GM19438 (cell line): Measurements from ENCODE around the gene KLKB1.
"Not testable (repeated sequence)": the region's sequence is repeated elsewhere in the genome, so short reads cannot be mapped to it uniquely, and the experiment has no call there.

Source experiments
- ATAC-seq: cut with Tn5 transposase; IDR thresholded peaks from one replicate; pipeline ENCODE4 v1.9.1; 2021; ENCODE audit warnings: low read depth; ENCODE audit not compliant: unreplicated experiment

Gene KLKB1

DNA sequence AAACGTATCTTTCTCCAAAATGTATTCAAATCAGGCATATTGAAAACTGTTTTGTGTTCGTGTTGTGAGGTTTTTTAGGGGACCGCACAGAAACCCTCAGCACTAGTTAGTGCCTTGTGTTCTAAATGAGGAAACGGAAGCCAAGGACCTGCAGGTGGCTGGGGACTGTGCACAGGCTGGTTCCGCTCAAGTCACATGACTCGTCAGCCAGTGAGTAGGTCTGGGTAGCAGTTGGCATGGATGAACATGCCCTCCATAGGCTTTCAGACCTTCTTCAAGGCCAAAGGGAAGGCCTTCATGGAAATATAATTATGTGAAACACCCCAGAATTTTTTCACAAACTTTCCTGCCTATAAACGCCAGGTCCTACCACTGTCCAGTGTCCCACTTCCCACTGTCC lies 37.4 kb downstream of the KLKB1 start:
- ATAC-seq, result no peak

GRCh38 chr4:186265250-186265649 lies 37.9 kb downstream of the KLKB1 start:
- not testable (repeated sequence) for ATAC-seq

GRCh38 chr4:186265683-186266652 lies 38.7 kb downstream of the KLKB1 start, which contains the start of gene F11:
Gene F11 (plus strand): TSS chr4:186266189. CDS start chr4:186267137, 948 bp downstream.
- no peak for ATAC-seq

DNA sequence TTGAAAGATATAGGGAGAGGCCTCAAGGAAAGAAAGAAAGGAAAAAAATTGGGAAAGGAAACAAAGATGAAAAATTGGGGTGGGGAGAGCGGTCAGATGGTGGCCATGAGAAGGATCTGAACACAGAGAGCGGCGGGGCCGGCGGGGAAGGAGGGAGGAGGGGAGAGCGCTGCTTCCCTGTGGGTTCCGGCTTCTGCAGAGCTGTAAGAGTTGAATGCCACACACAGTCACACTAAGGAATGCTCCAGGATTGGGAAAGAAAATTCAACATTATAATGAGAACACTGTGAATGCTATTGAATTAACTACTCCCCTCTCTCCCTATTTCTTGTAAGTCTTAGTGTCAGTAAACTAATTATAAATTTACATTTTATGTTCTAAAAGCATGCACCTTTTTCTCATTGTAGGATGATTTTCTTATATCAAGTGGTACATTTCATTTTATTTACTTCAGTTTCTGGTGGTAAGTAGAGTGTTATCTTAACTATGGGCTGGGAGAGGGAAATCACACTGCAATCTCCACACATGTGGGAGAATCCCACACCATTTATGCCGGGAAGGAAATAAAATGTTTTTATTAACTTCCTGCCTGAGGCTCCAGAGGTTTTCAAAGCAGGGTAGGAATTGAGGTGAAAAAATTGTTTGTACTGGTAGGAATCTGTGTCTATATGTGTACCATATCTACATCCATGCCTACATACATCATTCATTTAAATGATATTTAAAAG lies 39.6 kb downstream of the KLKB1 start:
- ATAC-seq, result no peak

DNA sequence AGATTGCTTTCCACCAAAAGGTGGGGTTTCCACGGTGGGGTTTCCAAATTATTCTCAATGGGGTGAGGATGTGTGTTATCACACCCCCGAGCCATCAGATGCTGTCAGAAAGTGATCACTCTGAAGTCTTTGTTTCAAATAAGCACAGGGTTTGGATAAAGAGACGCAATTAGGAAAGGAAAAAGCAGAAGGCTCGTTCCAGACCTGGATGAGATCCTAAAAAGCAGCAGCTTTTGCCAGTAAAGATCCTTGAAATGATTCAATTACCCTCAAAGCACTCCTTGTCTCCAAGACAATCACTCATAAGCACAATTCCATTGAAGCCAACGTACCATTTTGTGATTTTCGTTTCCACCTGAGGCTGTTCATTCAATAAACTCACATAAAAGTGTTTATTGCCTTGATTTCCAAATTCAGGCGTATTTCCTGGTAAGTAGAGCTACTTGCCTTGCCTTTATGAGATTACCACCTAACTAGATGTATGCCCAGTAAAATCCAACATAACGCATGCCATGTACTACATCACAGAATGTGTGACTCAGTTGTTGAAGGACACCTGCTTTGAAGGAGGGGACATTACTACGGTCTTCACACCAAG lies 43.9 kb downstream of the KLKB1 start:
- no peak for ATAC-seq

GRCh38 chr4:186272699-186273391 lies 45.5 kb downstream of the KLKB1 start:
- no peak for ATAC-seq

- not testable (repeated sequence) for ATAC-seq
These were observed 46.1 kb downstream of the KLKB1 start for GRCh38 chr4:186273392-186273789.

DNA sequence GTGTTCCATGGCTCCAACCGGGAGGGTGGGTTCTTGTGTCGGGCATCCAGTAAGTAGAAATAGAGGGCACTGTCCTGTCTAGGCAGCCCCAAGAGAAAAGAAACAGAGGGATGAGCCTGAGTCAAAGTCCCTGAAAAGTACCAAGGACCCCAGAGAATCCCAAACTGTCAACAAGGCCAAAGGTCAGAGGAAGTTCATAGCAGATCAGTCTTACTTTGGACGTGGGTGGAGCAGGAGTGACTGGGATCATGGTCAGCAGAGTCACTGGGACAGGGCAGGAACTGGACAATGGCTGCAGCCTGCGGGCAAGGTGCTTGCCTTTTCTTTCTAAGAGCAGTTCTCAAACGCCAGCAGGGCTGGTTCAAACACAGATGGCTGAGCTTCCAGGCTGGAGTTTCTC lies 56.0 kb downstream of the KLKB1 start:
- no peak for ATAC-seq

- ATAC-seq, result no peak
These were observed 57.8 kb downstream of the KLKB1 start for GRCh38 chr4:186285147-186285546.

- ATAC-seq, result no peak
These were observed 59.3 kb downstream of the KLKB1 start for GRCh38 chr4:186286581-186286980.

- ATAC-seq, result no peak
These were observed 64.1 kb downstream of the KLKB1 start for GRCh38 chr4:186291256-186291890.

DNA sequence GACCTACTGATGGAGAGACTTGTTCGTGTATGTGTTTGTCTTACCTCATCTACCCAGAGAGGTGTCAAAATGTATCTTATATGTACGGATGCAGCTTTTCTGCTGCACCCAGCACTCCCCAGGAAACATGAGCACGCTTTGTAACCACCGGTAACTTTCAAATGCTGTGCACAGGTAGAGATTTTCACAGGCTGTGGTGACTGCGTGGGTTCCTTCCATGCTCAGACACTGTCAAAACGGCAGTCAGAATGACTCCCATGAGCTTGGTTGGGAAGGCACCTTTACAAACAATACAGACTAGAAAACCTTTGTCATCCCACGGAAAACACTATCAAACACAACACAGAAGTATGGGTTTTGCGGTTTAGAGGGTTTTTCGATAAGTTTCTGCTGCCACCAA lies 66.9 kb downstream of the KLKB1 start:
- ATAC-seq, result no peak

GRCh38 chr4:186296481-186296880 lies 69.2 kb downstream of the KLKB1 start:
- no peak for ATAC-seq

- ATAC-seq, result no peak
These were observed 69.8 kb downstream of the KLKB1 start for GRCh38 chr4:186297013-186297645.

GRCh38 chr4:186298031-186298647 lies 70.8 kb downstream of the KLKB1 start:
- ATAC-seq, result no peak

GRCh38 chr4:186299291-186299690 lies 72.0 kb downstream of the KLKB1 start:
- no peak for ATAC-seq

DNA sequence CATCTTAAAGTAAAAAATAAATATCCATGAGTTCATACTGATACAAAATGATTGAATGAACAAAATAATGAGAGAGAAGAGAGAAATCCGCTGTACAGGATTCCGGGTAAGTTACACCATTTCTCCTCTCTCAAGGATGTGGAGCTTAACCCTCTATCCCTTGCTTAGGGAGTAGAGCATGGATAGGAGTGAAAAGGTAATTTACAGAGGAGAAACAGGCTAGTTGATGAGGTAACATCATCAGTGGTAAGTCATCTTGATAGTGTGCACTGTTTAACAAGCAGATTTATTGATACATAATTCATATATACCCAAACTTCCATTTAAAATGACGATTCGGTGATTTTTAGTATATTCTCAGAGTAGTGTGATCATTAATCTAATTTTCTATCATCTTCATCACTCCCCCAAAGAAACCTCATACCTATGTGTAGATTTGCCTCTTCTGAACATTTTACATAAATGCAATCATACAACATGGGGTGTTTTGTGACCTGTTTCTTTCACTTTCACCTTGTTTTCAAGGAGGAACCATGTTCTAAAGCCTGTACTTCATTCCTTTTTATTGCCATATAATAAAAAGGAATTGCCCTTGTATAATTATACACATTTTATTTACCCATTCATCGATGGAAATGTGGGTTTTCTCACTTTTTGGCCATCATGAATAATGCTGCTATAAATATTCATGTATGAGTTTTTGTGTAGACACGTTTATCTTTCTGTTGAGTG lies 73.5 kb downstream of the KLKB1 start:
- ATAC-seq, result no peak

GRCh38 chr4:186304216-186304615 lies 76.9 kb downstream of the KLKB1 start:
- ATAC-seq, result no peak
